GM21717 (cell line): ENCODE data around the gene ATG4A.

Experiments used
- ATAC-seq: cut with Tn5 transposase; IDR thresholded peaks from one replicate; pipeline ENCODE4 v1.9.1; 2021; ENCODE audit warnings: mild to moderate bottlenecking, moderate library complexity; ENCODE audit not compliant: unreplicated experiment

ATG4A gene

GRCh38 chrX:108167211-108167872, 75.8 kb downstream of the ATG4A start:
- no peak for ATAC-seq

GRCh38 chrX:108168961-108169740, 77.6 kb downstream of the ATG4A start:
- ATAC-seq: no peak

GRCh38 chrX:108169768-108170167, 78.2 kb downstream of the ATG4A start:
- ATAC-seq: no peak

GRCh38 chrX:108171671-108172070, 80.1 kb downstream of the ATG4A start:
- no peak for ATAC-seq

GRCh38 chrX:108173874-108174273, 82.3 kb downstream of the ATG4A start:
- ATAC-seq: no peak

- no peak for ATAC-seq
Measured at GRCh38 chrX:108177351-108178142, 86.0 kb downstream of the ATG4A start.

- no peak for ATAC-seq
Measured at GRCh38 chrX:108178143-108178498, 86.5 kb downstream of the ATG4A start.

- no peak for ATAC-seq
Measured at GRCh38 chrX:108186811-108187210, 95.2 kb downstream of the ATG4A start.

- no peak for ATAC-seq
Measured at GRCh38 chrX:108198420-108198819, 106.8 kb downstream of the ATG4A start.

- no peak for ATAC-seq
Measured at GRCh38 chrX:108199041-108199440, 107.5 kb downstream of the ATG4A start.

GRCh38 chrX:108199691-108200090, 108.1 kb downstream of the ATG4A start:
- ATAC-seq: no peak

- no peak for ATAC-seq
Measured at GRCh38 chrX:108203540-108203939, 112.0 kb downstream of the ATG4A start.
